ENCODE results near the gene HDHD2. TPM values are rescaled to one million over a fixed set of nuclear protein-coding genes. Genes with fewer than 3 reads are reported as not detected.
A peak's percentile ranks its signal among the peaks of the same experiment; 100 is the strongest.
"Not testable (repeated sequence)": the region's sequence is repeated elsewhere in the genome, so short reads cannot be mapped to it uniquely, and the experiment has no call there.

HDHD2 gene
- total RNA-seq, 4 donors from 2014 or later, result 16.5 to 44.4 (median 29.6) TPM

DNA sequence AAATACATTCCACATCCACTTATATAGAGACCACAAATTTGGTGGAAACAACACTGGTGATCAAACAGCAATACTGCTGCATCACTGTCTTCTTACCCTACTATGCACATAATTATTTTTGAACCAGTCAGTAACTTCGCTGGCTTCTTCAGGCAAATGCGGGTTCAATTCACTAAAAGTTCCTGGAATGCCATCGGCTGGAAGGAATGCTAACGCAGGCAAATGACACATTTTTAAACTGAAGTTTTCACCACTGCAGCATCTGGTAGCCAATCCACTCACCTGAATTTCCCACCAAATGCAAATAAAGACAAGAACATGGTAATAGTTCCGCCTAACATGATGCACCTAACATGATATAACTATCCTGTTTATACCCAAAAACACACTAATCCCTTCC, 10.0 kb upstream of the HDHD2 start:
- H3K27ac ChIP-seq, result no peak overlapping the region
- WGBS, 2 donors, result 92 to 94% methylated on average over 5 of the region's 5 CpGs
- H3K27me3 ChIP-seq, result no peaks in the 10 kb centered on the region
- H3K9me3 ChIP-seq, result no peaks in the 10 kb centered on the region
- TF ChIP-seq EP300 (IDR thresholded peaks at IDR 0.05), result no peak
- TF ChIP-seq CTCF (IDR thresholded peaks at IDR 0.05), result no peak
- no peak for TF ChIP-seq POLR2A (IDR thresholded peaks at IDR 0.05)
- H3K36me3 ChIP-seq, result peaks cover 0 to 7% (median 0%) of the 10 kb centered on the region in 3 donors
- DNase-seq (ENCODE audit: low spot score in 2 of 2), result no peak
- H3K4me3 ChIP-seq, result no peak overlapping the region
- H3K4me1 ChIP-seq, result peaks cover 0 to 18% (median 0%) of the 10 kb centered on the region in 4 donors

DNA sequence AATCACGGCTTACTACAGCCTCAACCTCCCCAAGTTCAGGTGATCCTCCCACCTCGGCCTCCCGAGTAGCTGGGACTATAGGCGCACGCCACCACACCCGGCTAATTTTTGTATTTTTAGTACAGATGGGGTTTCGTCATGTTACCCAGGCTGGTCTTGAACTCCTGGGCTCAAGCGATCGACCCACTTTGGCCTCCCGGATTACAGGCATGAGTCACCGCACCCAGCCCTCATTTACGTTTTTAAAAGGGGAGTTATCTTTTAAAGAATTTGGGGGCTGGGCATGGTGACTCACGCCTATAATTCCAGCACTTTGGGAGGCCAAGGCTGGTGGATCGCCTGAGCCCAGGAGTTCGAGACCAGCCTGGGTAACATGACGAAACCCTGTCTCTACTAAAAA, 8.1 kb upstream of the HDHD2 start:
- 95 to 96% methylated on average over 16 of the region's 16 CpGs for WGBS, 2 donors
- not testable (repeated sequence) for H3K27ac ChIP-seq; H3K4me3 ChIP-seq; H3K4me1 ChIP-seq; DNase-seq (ENCODE audit: low spot score in 2 of 2); H3K27me3 ChIP-seq; H3K9me3 ChIP-seq
- H3K36me3 ChIP-seq, result peaks cover 0 to 26% (median 0%) of the 10 kb centered on the region in 3 donors

GRCh38 chr18:47151439-47151838, 1.1 kb upstream of the HDHD2 start:
- Histone ChIP-seq H3K4me3 (peak overlapping the region in 2 of 4 donors; percentile 72 to 75), H3K27ac (peak overlapping the region in 3 of 4 donors; percentile 83 to 93 (median 91))

GRCh38 chr18:47150824-47151366, 595 bp upstream of the HDHD2 start:
- H3K4me1 ChIP-seq, result peaks cover 0 to 30% (median 3%) of the 10 kb centered on the region in 4 donors
- no peaks in the 10 kb centered on the region for H3K9me3 ChIP-seq
- TF ChIP-seq CTCF (IDR thresholded peaks at IDR 0.05) (no peak), EP300 (IDR thresholded peaks at IDR 0.05) (no peak), POLR2A (IDR thresholded peaks at IDR 0.05) (no peak)
- no peak for DNase-seq (ENCODE audit: low spot score in 2 of 2)
- WGBS, 2 donors, result 9 to 12% methylated on average over 13 of the region's 13 CpGs
- peak overlapping the region; percentile 53 to 75 (median 71) for H3K4me3 ChIP-seq
- peaks cover 0 to 29% (median 0%) of the 10 kb centered on the region in 3 donors for H3K36me3 ChIP-seq
- no peaks in the 10 kb centered on the region for H3K27me3 ChIP-seq
- H3K27ac ChIP-seq, result peak overlapping the region; percentile 67 to 93 (median 87)

More at GRCh38 chr18:47151439-47151838, 1.1 kb upstream of the HDHD2 start:
- no peak for DNase-seq (ENCODE audit: low spot score in 2 of 2)
- no peaks in the 10 kb centered on the region for H3K9me3 ChIP-seq
- TF ChIP-seq EP300 (IDR thresholded peaks at IDR 0.05) (no peak), POLR2A (IDR thresholded peaks at IDR 0.05) (no peak), CTCF (IDR thresholded peaks at IDR 0.05) (no peak)
- H3K27me3 ChIP-seq, result no peaks in the 10 kb centered on the region
- peaks cover 0 to 30% (median 0%) of the 10 kb centered on the region in 3 donors for H3K36me3 ChIP-seq
- peaks cover 0 to 30% (median 3%) of the 10 kb centered on the region in 4 donors for H3K4me1 ChIP-seq

DNA sequence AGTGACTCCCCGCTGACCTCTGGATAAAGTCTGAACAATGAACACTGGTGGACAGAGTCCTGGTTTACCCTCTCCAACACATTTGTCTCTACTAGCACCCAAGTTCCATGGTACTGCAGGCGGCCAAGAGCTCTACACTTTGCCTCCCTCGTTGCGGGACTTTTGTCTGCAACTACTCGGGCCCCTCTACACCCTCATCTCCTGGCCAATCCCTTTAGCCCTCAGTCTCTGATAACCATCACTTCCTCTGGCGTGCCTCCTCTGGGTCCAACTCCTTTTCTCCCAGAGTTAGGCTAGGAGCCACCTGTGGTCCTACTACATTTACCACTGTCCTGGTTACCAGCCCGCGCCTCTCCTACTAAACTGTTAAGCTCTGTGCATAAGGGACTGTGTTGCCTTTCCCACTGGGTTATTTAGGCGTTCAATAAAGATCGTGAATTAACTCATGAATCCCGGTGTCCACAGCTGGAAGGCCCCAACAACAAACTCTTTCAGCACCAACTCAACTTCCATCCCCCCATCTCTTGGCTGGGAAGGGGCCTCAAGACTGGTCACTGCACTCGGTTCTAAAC, 757 bp downstream of the HDHD2 start:
- no peak for TF ChIP-seq EP300 (IDR thresholded peaks at IDR 0.05)
- no peak for TF ChIP-seq POLR2A (IDR thresholded peaks at IDR 0.05)
- no peak for TF ChIP-seq CTCF (IDR thresholded peaks at IDR 0.05)
- peak overlapping the region; percentile 67 to 93 (median 87) for H3K27ac ChIP-seq
- peaks cover 0 to 15% (median 0%) of the 10 kb centered on the region in 3 donors for H3K36me3 ChIP-seq
- WGBS, 2 donors, result 18 to 23% methylated on average over 12 of the region's 12 CpGs
- no peak for DNase-seq (ENCODE audit: low spot score in 2 of 2)
- peak overlapping the region; percentile 53 to 75 (median 71) for H3K4me3 ChIP-seq
- no peaks in the 10 kb centered on the region for H3K9me3 ChIP-seq
- H3K27me3 ChIP-seq, result no peaks in the 10 kb centered on the region
- peaks cover 0 to 30% (median 3%) of the 10 kb centered on the region in 4 donors for H3K4me1 ChIP-seq

All from tibial nerve (tissue), 4 donors.